Measurements from ENCODE around the gene NLGN2. TPM values are rescaled to one million over a fixed set of nuclear protein-coding genes. Genes with fewer than 3 reads are reported as not detected.
"Not testable (repeated sequence)": the region's sequence is repeated elsewhere in the genome, so short reads cannot be mapped to it uniquely, and the experiment has no call there.

NLGN2 gene
- total RNA-seq: 10 to 100 TPM; 12.0 to 30.2 (median 19.0) TPM

- DNase-seq (ENCODE audit: extremely low spot score): no peak
- intact Hi-C loops (cut with DNase I): no loop called here
- H3K27ac ChIP-seq (replicated peaks in 1 of 4): peak within 1 kb of the TSS in 1 of 4 donors; percentile 93
- WGBS: 66% methylated on average over 8 of the region's 12 CpGs
- H3K9me3 ChIP-seq: no peaks in the 10 kb centered on the region
- peaks cover 0 to 37% (median 17%) of the 10 kb centered on the region in 4 donors for H3K36me3 ChIP-seq
- H3K4me3 ChIP-seq: no peak within 1 kb of the TSS
- peaks cover 10 to 42% (median 29%) of the 10 kb centered on the region in 4 donors for H3K4me1 ChIP-seq
- TF ChIP-seq, protein P1, sequence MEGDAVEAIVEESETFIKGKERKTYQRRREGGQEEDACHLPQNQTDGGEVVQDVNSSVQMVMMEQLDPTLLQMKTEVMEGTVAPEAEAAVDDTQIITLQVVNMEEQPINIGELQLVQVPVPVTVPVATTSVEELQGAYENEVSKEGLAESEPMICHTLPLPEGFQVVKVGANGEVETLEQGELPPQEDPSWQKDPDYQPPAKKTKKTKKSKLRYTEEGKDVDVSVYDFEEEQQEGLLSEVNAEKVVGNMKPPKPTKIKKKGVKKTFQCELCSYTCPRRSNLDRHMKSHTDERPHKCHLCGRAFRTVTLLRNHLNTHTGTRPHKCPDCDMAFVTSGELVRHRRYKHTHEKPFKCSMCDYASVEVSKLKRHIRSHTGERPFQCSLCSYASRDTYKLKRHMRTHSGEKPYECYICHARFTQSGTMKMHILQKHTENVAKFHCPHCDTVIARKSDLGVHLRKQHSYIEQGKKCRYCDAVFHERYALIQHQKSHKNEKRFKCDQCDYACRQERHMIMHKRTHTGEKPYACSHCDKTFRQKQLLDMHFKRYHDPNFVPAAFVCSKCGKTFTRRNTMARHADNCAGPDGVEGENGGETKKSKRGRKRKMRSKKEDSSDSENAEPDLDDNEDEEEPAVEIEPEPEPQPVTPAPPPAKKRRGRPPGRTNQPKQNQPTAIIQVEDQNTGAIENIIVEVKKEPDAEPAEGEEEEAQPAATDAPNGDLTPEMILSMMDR (IDR thresholded peaks at IDR 0.05): no peak
- no peak for TF ChIP-seq EP300 (IDR thresholded peaks at IDR 0.05)
- no peak for TF ChIP-seq POLR2AphosphoS5 (IDR thresholded peaks at IDR 0.05)
- no peak for TF ChIP-seq POLR2A (IDR thresholded peaks at IDR 0.05; ENCODE audit: low read depth)
- H3K27me3 ChIP-seq: no peaks in the 10 kb centered on the region
Measured at GRCh38 chr17:7407485-7408251, at the start of gene NLGN2. NLGN2 (plus strand) TSS chr17:7407845; CDS start chr17:7408256, 411 bp downstream.

GRCh38 chr17:7361906-7362305 is 45.7 kb upstream of the NLGN2 start:
- no peak for DNase-seq (ENCODE audit: extremely low spot score)
- Histone ChIP-seq H3K27me3 (no peaks in the 10 kb centered on the region), H3K4me3 (no peak overlapping the region), H3K36me3 (no peaks in the 10 kb centered on the region), H3K9me3 (no peaks in the 10 kb centered on the region), H3K4me1 (no peaks in the 10 kb centered on the region), H3K27ac (replicated peaks in 1 of 4) (no peak overlapping the region)
- no peak for TF ChIP-seq POLR2A (IDR thresholded peaks at IDR 0.05; ENCODE audit: low read depth)
- no peak for TF ChIP-seq EP300 (IDR thresholded peaks at IDR 0.05)
- TF ChIP-seq, protein P1 (IDR thresholded peaks at IDR 0.05): no peak
- TF ChIP-seq POLR2AphosphoS5 (IDR thresholded peaks at IDR 0.05): no peak
- WGBS: 69% methylated on average over 3 of the region's 3 CpGs
- intact Hi-C loops (cut with DNase I): no loop called here

- TF ChIP-seq, protein P1 (IDR thresholded peaks at IDR 0.05): no peak
- TF ChIP-seq EP300 (IDR thresholded peaks at IDR 0.05) (no peak), POLR2A (IDR thresholded peaks at IDR 0.05; ENCODE audit: low read depth) (no peak), POLR2AphosphoS5 (IDR thresholded peaks at IDR 0.05) (no peak)
- Histone ChIP-seq H3K36me3 (no peaks in the 10 kb centered on the region), H3K4me3 (no peak overlapping the region), H3K27ac (replicated peaks in 1 of 4) (no peak overlapping the region), H3K27me3 (no peaks in the 10 kb centered on the region), H3K4me1 (no peaks in the 10 kb centered on the region), H3K9me3 (no peaks in the 10 kb centered on the region)
- 94% methylated on average over 6 of the region's 6 CpGs for WGBS
- no peak for DNase-seq (ENCODE audit: extremely low spot score)
- intact Hi-C loops (cut with DNase I): no loop called here
Measured at GRCh38 chr17:7363311-7363710, 44.3 kb upstream of the NLGN2 start.

DNA sequence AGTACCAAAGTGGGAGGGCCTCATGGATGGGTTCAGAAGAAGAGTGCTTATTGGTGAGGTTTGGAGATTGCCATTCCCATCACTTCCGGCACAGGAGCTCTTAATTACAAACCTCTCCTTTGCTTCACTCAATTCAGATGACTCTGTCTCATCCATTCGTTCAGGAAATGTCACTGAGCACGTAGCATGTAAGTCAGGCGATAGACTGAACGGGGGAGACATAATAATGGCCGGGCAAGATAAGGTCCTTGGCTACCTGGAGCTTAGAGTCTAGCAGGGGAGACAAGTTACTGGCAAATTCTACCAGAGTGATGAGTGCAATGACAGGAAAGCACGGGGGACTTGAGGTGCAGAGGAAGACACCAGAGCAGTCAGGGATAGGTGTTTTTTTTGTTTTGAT is 41.7 kb upstream of the NLGN2 start:
- H3K27ac ChIP-seq (replicated peaks in 1 of 4); H3K4me3 ChIP-seq; DNase-seq (ENCODE audit: extremely low spot score); H3K36me3 ChIP-seq; H3K9me3 ChIP-seq; H3K27me3 ChIP-seq; intact Hi-C loops (cut with DNase I); H3K4me1 ChIP-seq: not testable (repeated sequence)
- 91% methylated on average over 5 of the region's 7 CpGs for WGBS

GRCh38 chr17:7367083-7367482 is 40.6 kb upstream of the NLGN2 start:
- DNase-seq (ENCODE audit: extremely low spot score): no peak
- H3K4me3 ChIP-seq: no peak overlapping the region
- H3K36me3 ChIP-seq: no peaks in the 10 kb centered on the region
- 89% methylated on average over 8 of the region's 8 CpGs for WGBS
- no peaks in the 10 kb centered on the region for H3K9me3 ChIP-seq
- no peaks in the 10 kb centered on the region for H3K4me1 ChIP-seq
- no peak for TF ChIP-seq POLR2AphosphoS5 (IDR thresholded peaks at IDR 0.05)
- TF ChIP-seq EP300 (IDR thresholded peaks at IDR 0.05): no peak
- TF ChIP-seq POLR2A (IDR thresholded peaks at IDR 0.05; ENCODE audit: low read depth): no peak
- TF ChIP-seq, protein P1 (IDR thresholded peaks at IDR 0.05): no peak
- no peak overlapping the region for H3K27ac ChIP-seq (replicated peaks in 1 of 4)
- peaks cover 0 to 7% (median 0%) of the 10 kb centered on the region in 4 donors for H3K27me3 ChIP-seq
- intact Hi-C loops (cut with DNase I): no loop called here
